ENCODE results near the gene INPP5D.
"Not testable (repeated sequence)": the region's sequence is repeated elsewhere in the genome, so short reads cannot be mapped to it uniquely, and the experiment has no call there.

The INPP5D gene

GRCh38 chr2:233042549-233042948, 17.6 kb upstream of the INPP5D start:
- Histone ChIP-seq H3K36me3 (ENCODE audit: control insufficient read depth in 2 of 2, insufficient read depth in 2 of 2, low read length in 2 of 2) (no peaks in the 10 kb centered on the region), H3K9me3 (ENCODE audit: control insufficient read depth in 2 of 2, low read length in 2 of 2) (no peaks in the 10 kb centered on the region), H3K4me1 (ENCODE audit: control insufficient read depth, insufficient read depth, low read length) (no peaks in the 10 kb centered on the region), H3K27me3 (ENCODE audit: control insufficient read depth in 1 of 2, insufficient read depth in 2 of 2, low read length in 2 of 2) (peaks cover 0 to 12% of the 10 kb centered on the region in 2 donors), H3K4me3 (ENCODE audit: low read length in 2 of 2) (no peak overlapping the region), H3K9ac (ENCODE audit: low read length in 2 of 2) (no peak overlapping the region), H3K27ac (ENCODE audit: low read length) (no peak overlapping the region)

GRCh38 chr2:233044974-233045605, 15.1 kb upstream of the INPP5D start:
- no peaks in the 10 kb centered on the region for H3K36me3 ChIP-seq (ENCODE audit: control insufficient read depth in 2 of 2, insufficient read depth in 2 of 2, low read length in 2 of 2)
- no peaks in the 10 kb centered on the region for H3K9me3 ChIP-seq (ENCODE audit: control insufficient read depth in 2 of 2, low read length in 2 of 2)
- H3K4me1 ChIP-seq (ENCODE audit: control insufficient read depth, insufficient read depth, low read length), result no peaks in the 10 kb centered on the region
- H3K27me3 ChIP-seq (ENCODE audit: control insufficient read depth in 1 of 2, insufficient read depth in 2 of 2, low read length in 2 of 2), result peaks cover 0 to 12% of the 10 kb centered on the region in 2 donors
- no peak overlapping the region for H3K4me3 ChIP-seq (ENCODE audit: low read length in 2 of 2)
- no peak overlapping the region for H3K27ac ChIP-seq (ENCODE audit: low read length)
- no peak overlapping the region for H3K9ac ChIP-seq (ENCODE audit: low read length in 2 of 2)

- Histone ChIP-seq H3K9ac (ENCODE audit: low read length in 2 of 2) (no peak overlapping the region), H3K4me1 (ENCODE audit: control insufficient read depth, insufficient read depth, low read length) (no peaks in the 10 kb centered on the region), H3K4me3 (ENCODE audit: low read length in 2 of 2) (no peak overlapping the region), H3K36me3 (ENCODE audit: control insufficient read depth in 2 of 2, insufficient read depth in 2 of 2, low read length in 2 of 2) (no peaks in the 10 kb centered on the region), H3K27ac (ENCODE audit: low read length) (no peak overlapping the region), H3K27me3 (ENCODE audit: control insufficient read depth in 1 of 2, insufficient read depth in 2 of 2, low read length in 2 of 2) (peaks cover 0 to 7% of the 10 kb centered on the region in 2 donors), H3K9me3 (ENCODE audit: control insufficient read depth in 2 of 2, low read length in 2 of 2) (no peaks in the 10 kb centered on the region)
Observed at GRCh38 chr2:233047206-233047605, 12.9 kb upstream of the INPP5D start.

- H3K27ac ChIP-seq (ENCODE audit: low read length), result no peak overlapping the region
Observed at GRCh38 chr2:233047667-233048066, 12.5 kb upstream of the INPP5D start.

GRCh38 chr2:233048569-233049193, 11.5 kb upstream of the INPP5D start:
- Histone ChIP-seq H3K27ac (ENCODE audit: low read length) (no peak overlapping the region), H3K36me3 (ENCODE audit: control insufficient read depth in 2 of 2, insufficient read depth in 2 of 2, low read length in 2 of 2) (no peaks in the 10 kb centered on the region), H3K9ac (ENCODE audit: low read length in 2 of 2) (no peak overlapping the region), H3K4me1 (ENCODE audit: control insufficient read depth, insufficient read depth, low read length) (no peaks in the 10 kb centered on the region), H3K9me3 (ENCODE audit: control insufficient read depth in 2 of 2, low read length in 2 of 2) (no peaks in the 10 kb centered on the region), H3K27me3 (ENCODE audit: control insufficient read depth in 1 of 2, insufficient read depth in 2 of 2, low read length in 2 of 2) (peaks cover 4 to 6% of the 10 kb centered on the region in 2 donors), H3K4me3 (ENCODE audit: low read length in 2 of 2) (no peak overlapping the region)

More at GRCh38 chr2:233047667-233048066, 12.5 kb upstream of the INPP5D start:
- Histone ChIP-seq H3K9me3 (ENCODE audit: control insufficient read depth in 2 of 2, low read length in 2 of 2) (no peaks in the 10 kb centered on the region), H3K27me3 (ENCODE audit: control insufficient read depth in 1 of 2, insufficient read depth in 2 of 2, low read length in 2 of 2) (peaks cover 0 to 6% of the 10 kb centered on the region in 2 donors), H3K4me3 (ENCODE audit: low read length in 2 of 2) (no peak overlapping the region), H3K36me3 (ENCODE audit: control insufficient read depth in 2 of 2, insufficient read depth in 2 of 2, low read length in 2 of 2) (no peaks in the 10 kb centered on the region), H3K4me1 (ENCODE audit: control insufficient read depth, insufficient read depth, low read length) (no peaks in the 10 kb centered on the region), H3K9ac (ENCODE audit: low read length in 2 of 2) (no peak overlapping the region)

GRCh38 chr2:233049194-233049761, 10.9 kb upstream of the INPP5D start:
- Histone ChIP-seq H3K4me3 (ENCODE audit: low read length in 2 of 2) (no peak overlapping the region), H3K4me1 (ENCODE audit: control insufficient read depth, insufficient read depth, low read length) (no peaks in the 10 kb centered on the region), H3K36me3 (ENCODE audit: control insufficient read depth in 2 of 2, insufficient read depth in 2 of 2, low read length in 2 of 2) (no peaks in the 10 kb centered on the region), H3K27me3 (ENCODE audit: control insufficient read depth in 1 of 2, insufficient read depth in 2 of 2, low read length in 2 of 2) (peaks cover 6 to 10% of the 10 kb centered on the region in 2 donors), H3K9ac (ENCODE audit: low read length in 2 of 2) (no peak overlapping the region), H3K9me3 (ENCODE audit: control insufficient read depth in 2 of 2, low read length in 2 of 2) (no peaks in the 10 kb centered on the region), H3K27ac (ENCODE audit: low read length) (no peak overlapping the region)

- Histone ChIP-seq H3K9ac (ENCODE audit: low read length in 2 of 2) (no peak overlapping the region), H3K36me3 (ENCODE audit: control insufficient read depth in 2 of 2, insufficient read depth in 2 of 2, low read length in 2 of 2) (no peaks in the 10 kb centered on the region), H3K9me3 (ENCODE audit: control insufficient read depth in 2 of 2, low read length in 2 of 2) (no peaks in the 10 kb centered on the region), H3K4me3 (ENCODE audit: low read length in 2 of 2) (no peak overlapping the region), H3K27ac (ENCODE audit: low read length) (no peak overlapping the region), H3K4me1 (ENCODE audit: control insufficient read depth, insufficient read depth, low read length) (no peaks in the 10 kb centered on the region), H3K27me3 (ENCODE audit: control insufficient read depth in 1 of 2, insufficient read depth in 2 of 2, low read length in 2 of 2) (peaks cover 10 to 13% of the 10 kb centered on the region in 2 donors)
Observed at GRCh38 chr2:233051241-233052149, 8.6 kb upstream of the INPP5D start.

- H3K4me3 ChIP-seq (ENCODE audit: low read length in 2 of 2); H3K36me3 ChIP-seq (ENCODE audit: control insufficient read depth in 2 of 2, insufficient read depth in 2 of 2, low read length in 2 of 2); H3K27ac ChIP-seq (ENCODE audit: low read length); H3K9me3 ChIP-seq (ENCODE audit: control insufficient read depth in 2 of 2, low read length in 2 of 2); H3K9ac ChIP-seq (ENCODE audit: low read length in 2 of 2); H3K4me1 ChIP-seq (ENCODE audit: control insufficient read depth, insufficient read depth, low read length): not testable (repeated sequence)
- peaks cover 8 to 13% of the 10 kb centered on the region in 2 donors for H3K27me3 ChIP-seq (ENCODE audit: control insufficient read depth in 1 of 2, insufficient read depth in 2 of 2, low read length in 2 of 2)
Observed at GRCh38 chr2:233052517-233052916, 7.6 kb upstream of the INPP5D start.

GRCh38 chr2:233053928-233054784, 6.0 kb upstream of the INPP5D start:
- no peak overlapping the region for H3K4me3 ChIP-seq (ENCODE audit: low read length in 2 of 2)
- no peak overlapping the region for H3K9ac ChIP-seq (ENCODE audit: low read length in 2 of 2)
- no peaks in the 10 kb centered on the region for H3K9me3 ChIP-seq (ENCODE audit: control insufficient read depth in 2 of 2, low read length in 2 of 2)
- H3K27me3 ChIP-seq (ENCODE audit: control insufficient read depth in 1 of 2, insufficient read depth in 2 of 2, low read length in 2 of 2), result peaks cover 6 to 13% of the 10 kb centered on the region in 2 donors
- no peaks in the 10 kb centered on the region for H3K4me1 ChIP-seq (ENCODE audit: control insufficient read depth, insufficient read depth, low read length)
- H3K36me3 ChIP-seq (ENCODE audit: control insufficient read depth in 2 of 2, insufficient read depth in 2 of 2, low read length in 2 of 2), result no peaks in the 10 kb centered on the region
- no peak overlapping the region for H3K27ac ChIP-seq (ENCODE audit: low read length)

- no peaks in the 10 kb centered on the region for H3K36me3 ChIP-seq (ENCODE audit: control insufficient read depth in 2 of 2, insufficient read depth in 2 of 2, low read length in 2 of 2)
- no peaks in the 10 kb centered on the region for H3K9me3 ChIP-seq (ENCODE audit: control insufficient read depth in 2 of 2, low read length in 2 of 2)
- no peaks in the 10 kb centered on the region for H3K4me1 ChIP-seq (ENCODE audit: control insufficient read depth, insufficient read depth, low read length)
- no peak overlapping the region for H3K27ac ChIP-seq (ENCODE audit: low read length)
- H3K4me3 ChIP-seq (ENCODE audit: low read length in 2 of 2), result no peak overlapping the region
- H3K9ac ChIP-seq (ENCODE audit: low read length in 2 of 2), result no peak overlapping the region
- H3K27me3 ChIP-seq (ENCODE audit: control insufficient read depth in 1 of 2, insufficient read depth in 2 of 2, low read length in 2 of 2), result peaks cover 6 to 13% of the 10 kb centered on the region in 2 donors
Observed at GRCh38 chr2:233055362-233055761, 4.8 kb upstream of the INPP5D start.
